HEK293 (cell line): ENCODE measurements around the gene TRIM34.
"Not testable (repeated sequence)": the region's sequence is repeated elsewhere in the genome, so short reads cannot be mapped to it uniquely, and the experiment has no call there.

Experiments
- CTCF ChIA-PET: fragments of 350-600 bp; formaldehyde crosslinking; extraction: SDS; loops from one replicate; lab custom pipeline; 2021; ENCODE audit warnings: antibody characterized with exemption; lab: Yijun Ruan, JAX
- POLR2A ChIA-PET: fragments of 300-600 bp; formaldehyde crosslinking; extraction: SDS; loops from one replicate; lab custom pipeline; 2020; ENCODE audit warnings: antibody characterized with exemption, inconsistent platforms; lab: Yijun Ruan, JAX
- H3K27ac ChIP-seq: fragments of 200-500 bp; sonication (Bioruptor generic); 2 replicates; pipeline ENCODE4 v1.5.1; 2014; ENCODE audit warnings: low read depth, low read length, control low read depth, inconsistent platforms; ENCODE audit errors: extremely low read depth
- H3K36me3 ChIP-seq, 2 experiments: fragments of 200-500 bp in 1 of 2; sonication (Bioruptor generic) in 1 of 2; 1 replicate in 1 of 2; 2 replicates in 1 of 2; pipeline ENCODE4 v1.5.1; 2014 to 2017; ENCODE audit warnings: inconsistent platforms in 2 of 2, low read length in 2 of 2; ENCODE audit not compliant: control insufficient read depth in 2 of 2, insufficient read depth in 1 of 2
- H3K4me1 ChIP-seq: fragments of 200-500 bp; sonication (Bioruptor generic); 2 replicates; pipeline ENCODE4 v1.5.1; 2014; ENCODE audit warnings: mild to moderate bottlenecking, low read length, inconsistent platforms; ENCODE audit not compliant: control insufficient read depth, insufficient read depth
- H3K4me3 ChIP-seq: 2 replicates; pipeline ENCODE4 v1.5.1; 2011; ENCODE audit warnings: low read depth, mild to moderate bottlenecking, control low read depth, low read length, moderate library complexity
- H3K9me3 ChIP-seq: fragments of 200-500 bp; sonication (Bioruptor generic); 2 replicates; pipeline ENCODE4 v1.5.1; 2014; ENCODE audit warnings: low read depth, low read length, inconsistent platforms; ENCODE audit not compliant: control insufficient read depth, insufficient read depth
- SP2 ChIP-seq: fragments of 450-650 bp; formaldehyde crosslinking; IDR thresholded peaks from 2 replicates; pipeline ENCODE4 v1.5.1; 2016; ENCODE audit warnings: missing biosample characterization, missing genetic modification characterization
- ZBTB17 ChIP-seq: fragments of 450-650 bp; formaldehyde crosslinking; IDR thresholded peaks from 2 replicates; pipeline ENCODE4 v1.5.1; 2016; ENCODE audit warnings: missing biosample characterization, missing genetic modification characterization
- ZNF558 ChIP-seq: fragments of 450-650 bp; formaldehyde crosslinking; IDR thresholded peaks from 2 replicates; pipeline ENCODE4 v1.5.1; 2016; ENCODE audit warnings: missing biosample characterization, missing genetic modification characterization
- ZNF768 ChIP-seq: fragments of 450-650 bp; formaldehyde crosslinking; IDR thresholded peaks from 2 replicates; pipeline ENCODE4 v1.5.1; 2018; ENCODE audit warnings: missing biosample characterization, mild to moderate bottlenecking, missing genetic modification characterization
- TF ChIP-seq, protein P1 (sequence below): fragments of 450-650 bp; formaldehyde crosslinking; IDR thresholded peaks from 2 replicates; pipeline ENCODE4 v1.5.1; 2016; ENCODE audit warnings: missing biosample characterization, missing genetic modification characterization
- TF ChIP-seq, protein P2 (sequence below): fragments of 450-650 bp; formaldehyde crosslinking; IDR thresholded peaks from 2 replicates; pipeline ENCODE4 v1.5.1; 2017; ENCODE audit warnings: missing biosample characterization, missing genetic modification characterization
- TF ChIP-seq, protein P3 (sequence below): fragments of 450-650 bp; formaldehyde crosslinking; IDR thresholded peaks from 2 replicates; pipeline ENCODE4 v1.5.1; 2017; ENCODE audit warnings: missing biosample characterization, mild to moderate bottlenecking, missing genetic modification characterization, moderate library complexity

TRIM34 gene

DNA sequence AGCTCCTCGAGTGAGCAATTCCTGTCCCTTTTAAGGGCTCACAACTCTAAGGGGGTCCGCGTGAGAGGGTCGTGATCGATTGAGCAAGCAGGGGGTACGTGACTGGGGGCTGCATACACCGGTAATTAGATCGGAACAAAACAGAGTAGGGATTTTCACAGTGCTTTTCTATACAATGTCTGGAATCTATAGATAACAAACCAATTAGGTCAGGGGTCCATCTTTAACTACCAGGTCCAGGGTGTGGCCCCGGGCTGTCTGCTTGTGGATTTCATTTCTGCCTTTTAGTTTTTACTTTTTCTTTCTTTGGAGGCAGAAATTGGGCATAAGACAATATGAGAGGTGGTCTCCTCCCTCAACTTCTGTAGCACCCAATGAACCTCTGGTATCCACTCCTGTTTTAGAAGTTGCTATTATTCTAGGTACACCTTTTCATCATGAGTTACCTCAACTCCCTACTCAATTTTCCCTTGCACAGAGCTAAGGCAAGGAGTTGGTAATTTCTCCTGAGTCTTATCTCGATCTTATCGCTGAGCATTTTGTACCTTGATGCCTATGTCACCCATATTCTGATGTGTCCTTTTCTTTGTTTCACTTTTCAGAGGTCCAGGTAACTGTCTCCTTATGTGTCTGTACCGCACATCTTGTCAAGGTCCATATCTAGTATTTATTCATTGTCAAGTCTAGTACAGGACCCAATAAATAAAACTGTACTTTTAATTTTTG is 66.6 kb downstream of the TRIM34 start:
- CTCF ChIA-PET = not testable (repeated sequence)

DNA sequence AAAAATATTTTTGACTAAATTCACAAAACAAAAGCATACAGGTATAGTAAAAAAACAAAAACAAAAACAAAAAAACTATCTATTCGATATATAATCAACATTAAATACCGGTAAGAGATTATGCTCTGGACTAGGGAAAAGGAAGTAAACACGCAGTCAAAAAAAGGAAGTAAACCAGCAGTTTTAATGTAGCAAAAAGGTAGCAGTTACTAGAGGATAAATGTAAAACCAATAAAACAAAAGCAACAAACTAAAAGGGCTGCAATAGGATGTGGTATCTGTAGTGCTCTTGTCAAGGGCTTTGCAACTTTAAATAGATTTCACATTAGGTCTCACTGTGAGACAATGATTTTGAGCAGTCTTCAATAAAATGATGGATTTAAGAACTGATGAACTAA is 67.2 kb downstream of the TRIM34 start:
- ChIA-PET CTCF (no interaction called here), POLR2A (no interaction called here)
- no peaks in the 10 kb centered on the region for H3K9me3 ChIP-seq
- no peak overlapping the region for H3K4me3 ChIP-seq
- no peaks in the 10 kb centered on the region for H3K36me3 ChIP-seq
- TF ChIP-seq, protein P1, sequence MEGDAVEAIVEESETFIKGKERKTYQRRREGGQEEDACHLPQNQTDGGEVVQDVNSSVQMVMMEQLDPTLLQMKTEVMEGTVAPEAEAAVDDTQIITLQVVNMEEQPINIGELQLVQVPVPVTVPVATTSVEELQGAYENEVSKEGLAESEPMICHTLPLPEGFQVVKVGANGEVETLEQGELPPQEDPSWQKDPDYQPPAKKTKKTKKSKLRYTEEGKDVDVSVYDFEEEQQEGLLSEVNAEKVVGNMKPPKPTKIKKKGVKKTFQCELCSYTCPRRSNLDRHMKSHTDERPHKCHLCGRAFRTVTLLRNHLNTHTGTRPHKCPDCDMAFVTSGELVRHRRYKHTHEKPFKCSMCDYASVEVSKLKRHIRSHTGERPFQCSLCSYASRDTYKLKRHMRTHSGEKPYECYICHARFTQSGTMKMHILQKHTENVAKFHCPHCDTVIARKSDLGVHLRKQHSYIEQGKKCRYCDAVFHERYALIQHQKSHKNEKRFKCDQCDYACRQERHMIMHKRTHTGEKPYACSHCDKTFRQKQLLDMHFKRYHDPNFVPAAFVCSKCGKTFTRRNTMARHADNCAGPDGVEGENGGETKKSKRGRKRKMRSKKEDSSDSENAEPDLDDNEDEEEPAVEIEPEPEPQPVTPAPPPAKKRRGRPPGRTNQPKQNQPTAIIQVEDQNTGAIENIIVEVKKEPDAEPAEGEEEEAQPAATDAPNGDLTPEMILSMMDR (tag by site-specific recombination) = no peak
- TF ChIP-seq ZBTB17 = no peak
- TF ChIP-seq, protein P2, sequence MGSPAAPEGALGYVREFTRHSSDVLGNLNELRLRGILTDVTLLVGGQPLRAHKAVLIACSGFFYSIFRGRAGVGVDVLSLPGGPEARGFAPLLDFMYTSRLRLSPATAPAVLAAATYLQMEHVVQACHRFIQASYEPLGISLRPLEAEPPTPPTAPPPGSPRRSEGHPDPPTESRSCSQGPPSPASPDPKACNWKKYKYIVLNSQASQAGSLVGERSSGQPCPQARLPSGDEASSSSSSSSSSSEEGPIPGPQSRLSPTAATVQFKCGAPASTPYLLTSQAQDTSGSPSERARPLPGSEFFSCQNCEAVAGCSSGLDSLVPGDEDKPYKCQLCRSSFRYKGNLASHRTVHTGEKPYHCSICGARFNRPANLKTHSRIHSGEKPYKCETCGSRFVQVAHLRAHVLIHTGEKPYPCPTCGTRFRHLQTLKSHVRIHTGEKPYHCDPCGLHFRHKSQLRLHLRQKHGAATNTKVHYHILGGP = no peak
- no peak for TF ChIP-seq SP2 (tag by site-specific recombination)
- no peak for TF ChIP-seq ZNF768
- TF ChIP-seq, protein P3, sequence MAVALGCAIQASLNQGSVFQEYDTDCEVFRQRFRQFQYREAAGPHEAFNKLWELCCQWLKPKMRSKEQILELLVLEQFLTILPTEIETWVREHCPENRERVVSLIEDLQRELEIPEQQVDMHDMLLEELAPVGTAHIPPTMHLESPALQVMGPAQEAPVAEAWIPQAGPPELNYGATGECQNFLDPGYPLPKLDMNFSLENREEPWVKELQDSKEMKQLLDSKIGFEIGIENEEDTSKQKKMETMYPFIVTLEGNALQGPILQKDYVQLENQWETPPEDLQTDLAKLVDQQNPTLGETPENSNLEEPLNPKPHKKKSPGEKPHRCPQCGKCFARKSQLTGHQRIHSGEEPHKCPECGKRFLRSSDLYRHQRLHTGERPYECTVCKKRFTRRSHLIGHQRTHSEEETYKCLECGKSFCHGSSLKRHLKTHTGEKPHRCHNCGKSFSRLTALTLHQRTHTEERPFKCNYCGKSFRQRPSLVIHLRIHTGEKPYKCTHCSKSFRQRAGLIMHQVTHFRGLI (tag by site-specific recombination) = no peak
- TF ChIP-seq ZNF558 (tag by site-specific recombination) = no peak
- H3K27ac ChIP-seq = no peak overlapping the region
- no peaks in the 10 kb centered on the region for H3K4me1 ChIP-seq

More for the DNA sequence above, 66.6 kb downstream of the TRIM34 start:
- H3K36me3 ChIP-seq, H3K4me3 ChIP-seq, POLR2A ChIA-PET, H3K4me1 ChIP-seq, H3K9me3 ChIP-seq, H3K27ac ChIP-seq: not testable (repeated sequence)
